IPS DF 4.7 (cell line): Measurements from ENCODE around the gene A3GALT2.
"Not testable (repeated sequence)": the region's sequence is repeated elsewhere in the genome, so short reads cannot be mapped to it uniquely, and the experiment has no call there.

Source experiments
- DNase-seq: peaks from one replicate; pipeline ENCODE4 v3.0.0-alpha.2; 2013; ENCODE audit warnings: low spot score; ENCODE audit errors: extremely low read depth

Gene A3GALT2

DNA sequence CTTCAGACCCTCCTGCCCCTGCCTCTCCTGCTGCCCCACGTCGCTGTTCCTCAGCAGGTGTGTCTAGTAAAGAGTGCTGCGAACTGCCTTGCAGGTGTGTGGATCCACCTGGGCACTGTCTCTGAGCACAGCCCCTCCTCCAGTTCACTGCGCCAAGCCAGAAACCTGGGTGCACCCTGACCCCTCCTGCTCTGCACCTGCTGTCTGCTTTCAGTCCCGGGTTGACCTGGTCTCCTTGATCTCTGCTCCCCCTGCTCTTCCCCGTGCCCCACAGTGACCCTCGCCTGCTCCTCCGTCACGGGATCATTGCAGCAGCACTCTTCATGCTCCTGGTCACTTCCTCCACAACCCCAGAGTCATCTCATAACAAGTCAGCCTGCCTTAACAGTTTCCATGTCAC lies 6.5 kb downstream of the A3GALT2 start:
- no peak for DNase-seq

DNA sequence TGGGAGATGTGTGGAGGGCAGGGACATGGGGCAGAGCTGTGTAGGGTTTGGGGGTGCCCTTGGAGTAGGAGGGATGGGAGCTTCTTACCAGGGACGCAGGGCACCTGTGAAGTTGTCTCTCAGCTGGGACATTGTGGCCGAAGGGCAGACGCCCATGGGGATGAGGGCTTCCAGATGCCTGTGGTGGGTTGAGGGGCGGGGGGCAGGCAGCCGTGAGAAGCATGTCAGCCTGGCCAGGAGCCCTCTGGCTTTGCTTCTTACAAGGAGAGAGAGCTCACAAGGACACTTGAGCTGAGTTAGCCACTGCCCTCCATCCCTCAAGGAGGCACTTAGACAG lies 8.5 kb downstream of the A3GALT2 start:
- DNase-seq, result no peak

DNA sequence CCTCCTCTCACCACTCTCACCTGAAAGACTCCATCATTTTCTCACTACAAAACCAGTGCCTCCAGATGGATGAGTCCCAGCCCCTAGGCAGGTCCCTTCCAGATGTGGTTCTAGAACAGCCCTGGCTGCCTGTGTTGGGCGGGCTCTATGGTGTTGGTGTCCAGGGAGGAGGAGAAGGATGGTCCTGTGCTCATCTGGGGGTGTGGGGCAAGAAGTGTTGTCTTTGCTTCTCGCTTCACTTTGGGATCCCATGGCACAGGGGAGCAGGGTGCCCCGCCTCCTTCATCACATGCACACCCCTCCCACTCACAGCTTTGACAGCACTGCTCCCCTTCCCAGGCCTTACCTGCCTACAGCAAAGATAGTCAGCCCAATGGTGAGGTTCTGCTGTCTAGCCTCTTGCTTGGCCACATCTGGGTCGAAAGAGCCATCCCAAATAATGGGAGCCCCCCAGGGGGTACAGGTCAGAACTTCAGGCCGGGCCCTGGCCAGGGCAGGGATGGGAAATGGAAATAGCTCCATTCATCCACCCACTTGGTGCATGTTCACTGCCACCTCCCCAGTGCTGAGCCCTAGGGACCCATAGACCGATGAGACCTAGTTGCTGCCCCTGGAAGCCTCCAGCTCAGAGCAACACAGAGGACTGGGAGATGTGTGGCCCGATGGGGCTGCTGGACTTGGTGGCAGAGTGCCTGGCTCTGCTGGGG lies 9.0 kb downstream of the A3GALT2 start:
- no peak for DNase-seq

DNA sequence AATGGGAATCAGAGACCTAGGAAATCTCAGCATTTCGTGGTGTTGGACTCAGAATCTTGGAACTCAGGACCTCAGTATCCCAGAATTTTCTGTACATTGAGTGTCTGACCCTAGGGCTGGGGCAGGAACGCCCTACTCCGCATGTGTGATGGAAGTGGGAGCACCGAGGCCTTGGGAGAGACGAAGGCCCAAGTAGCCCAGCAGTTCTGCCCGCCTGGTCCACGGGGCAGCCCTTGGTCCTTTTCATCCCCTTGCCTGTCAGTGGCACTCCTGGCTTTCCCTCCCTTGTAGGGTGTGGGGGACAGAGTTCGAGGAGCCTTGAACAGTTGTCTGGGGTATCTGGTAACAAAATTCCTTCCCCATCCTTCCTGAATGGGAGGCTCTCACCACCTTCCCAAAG lies 10.2 kb downstream of the A3GALT2 start:
- no peak for DNase-seq

DNA sequence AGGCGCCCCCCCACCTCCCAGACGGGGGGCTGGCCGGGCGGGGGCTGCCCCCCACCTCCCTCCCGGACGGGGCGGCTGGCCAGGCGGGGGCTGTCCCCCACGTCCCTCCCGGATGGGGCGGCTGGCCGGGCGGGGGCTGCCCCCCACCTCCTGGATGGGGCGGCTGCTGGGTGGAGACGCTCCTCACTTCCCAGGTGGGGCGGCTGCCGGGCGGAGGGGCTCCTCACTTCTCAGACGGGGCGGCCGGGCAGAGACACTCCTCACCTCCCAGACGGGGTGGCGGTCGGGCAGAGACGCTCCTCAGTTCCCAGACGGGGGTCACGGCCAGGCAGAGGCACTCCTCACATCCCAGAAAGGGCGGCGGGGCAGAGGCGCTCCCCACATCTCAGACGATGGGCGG lies 11.5 kb downstream of the A3GALT2 start:
- DNase-seq, result not testable (repeated sequence)

DNA sequence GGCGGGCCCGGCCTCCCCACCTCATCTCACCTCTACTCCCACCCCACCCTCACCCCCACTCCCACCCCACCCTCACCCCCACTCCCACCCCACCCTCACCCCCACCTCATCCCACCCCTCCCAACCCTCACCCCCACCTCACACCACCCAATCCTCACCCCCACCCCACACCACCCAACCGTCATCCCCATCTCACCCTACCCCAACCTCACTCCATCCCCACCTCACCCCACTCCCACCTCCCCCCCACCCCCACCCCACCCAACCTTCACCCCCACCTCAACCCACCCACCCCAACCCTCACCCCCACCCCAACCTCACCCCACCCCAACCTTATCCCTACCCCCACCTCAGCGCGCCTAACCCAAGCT lies 13.4 kb downstream of the A3GALT2 start:
- DNase-seq, result no peak

DNA sequence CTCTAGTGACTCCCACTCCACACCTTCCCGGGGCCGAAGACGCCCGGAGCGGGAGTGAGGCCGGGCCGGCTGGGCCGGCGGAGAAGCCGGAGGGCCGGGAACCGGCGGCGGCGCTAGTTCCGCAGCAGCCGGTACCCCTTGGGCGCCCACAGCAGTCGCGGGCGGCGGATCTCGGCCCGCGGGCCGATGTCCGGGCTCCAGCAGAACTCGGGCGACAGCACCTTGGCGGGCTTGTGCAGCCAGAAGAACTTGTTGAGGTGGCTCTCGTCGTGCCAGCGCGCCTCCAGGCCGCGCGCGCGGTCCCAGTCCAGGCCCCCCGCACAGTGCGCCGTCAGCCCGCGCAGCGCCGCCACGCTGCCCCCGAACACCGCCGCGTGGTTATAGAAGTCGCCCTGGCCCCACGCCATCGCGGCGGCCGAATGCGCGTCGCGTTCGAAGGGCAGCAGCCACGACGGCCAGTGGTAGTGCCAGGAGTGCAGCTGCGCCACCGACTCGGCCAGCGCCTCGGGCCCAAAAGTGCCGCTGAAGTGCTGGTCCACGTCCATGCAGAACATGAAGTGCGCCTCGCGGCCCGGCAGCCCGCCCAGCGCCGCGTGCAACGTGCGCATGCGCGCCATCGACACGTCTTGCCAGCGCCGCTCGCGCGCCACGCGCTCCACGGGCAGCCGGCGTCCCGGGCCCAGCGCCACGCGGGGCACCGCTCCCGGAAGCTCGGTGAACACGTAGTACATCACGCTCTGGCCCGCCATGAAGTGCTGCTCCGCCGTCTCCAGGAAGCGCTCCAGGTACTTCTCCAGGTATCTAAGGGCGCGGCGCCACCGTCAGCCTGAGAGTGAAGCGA lies 14.0 kb downstream of the A3GALT2 start:
- no peak for DNase-seq

DNA sequence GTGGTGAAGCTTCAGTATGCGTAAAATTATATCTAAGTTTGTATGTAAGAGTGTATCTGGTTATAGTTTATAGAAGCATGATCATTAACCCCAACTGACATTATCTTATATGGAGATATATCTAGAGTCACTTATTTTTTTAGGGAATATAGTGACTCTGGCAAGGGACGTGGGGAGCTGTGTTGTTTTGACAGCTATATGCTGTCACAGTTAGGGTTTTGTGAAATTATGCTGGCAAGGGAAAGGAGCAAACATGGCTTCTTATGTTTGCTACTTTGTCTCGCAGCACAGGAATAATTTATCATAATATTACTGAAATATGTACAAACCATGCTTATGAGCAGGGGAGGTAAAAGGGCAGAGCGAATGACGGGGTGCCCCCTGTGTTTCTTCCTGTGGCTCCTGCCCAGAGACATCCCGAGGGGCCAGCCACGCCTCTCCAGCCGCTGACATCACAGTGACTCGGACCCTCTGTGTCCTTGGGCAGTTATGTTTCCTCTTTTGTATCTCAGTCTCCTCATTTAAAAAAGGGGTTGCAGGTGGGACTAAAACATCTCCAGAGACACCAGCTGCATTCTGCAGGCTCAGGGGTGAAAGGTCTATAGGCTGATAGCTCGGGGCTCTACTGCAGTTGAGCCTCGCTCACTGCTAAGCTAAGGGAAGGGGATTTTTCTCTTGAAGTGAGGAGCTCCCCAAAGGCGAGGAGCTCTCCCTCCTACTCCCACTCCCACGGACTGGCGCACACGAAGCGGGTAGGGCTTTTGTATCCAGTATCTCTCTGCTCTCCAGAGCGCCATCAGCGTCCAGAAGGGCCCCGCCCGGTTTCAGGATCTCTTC lies 14.9 kb downstream of the A3GALT2 start:
- no peak for DNase-seq

DNA sequence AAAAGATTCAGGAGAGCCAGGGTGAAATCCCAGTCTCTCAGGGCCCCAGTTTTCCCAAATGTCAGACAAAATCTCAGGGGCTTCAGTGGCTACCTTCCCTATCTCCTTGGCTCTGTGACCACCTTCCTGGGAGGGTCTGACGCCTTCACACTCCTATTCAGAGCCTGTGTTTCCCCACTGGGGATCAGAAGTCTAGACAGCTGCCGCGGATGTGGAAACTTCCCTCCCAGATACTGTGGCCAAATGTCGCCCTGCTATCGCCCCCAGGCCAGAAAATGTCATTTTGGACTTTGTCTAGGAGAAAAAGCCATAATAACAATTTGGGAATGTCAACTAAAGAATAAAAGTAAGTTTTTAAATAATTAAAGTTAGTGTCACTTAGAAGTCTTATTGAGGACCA lies 15.9 kb downstream of the A3GALT2 start:
- DNase-seq, result no peak

DNA sequence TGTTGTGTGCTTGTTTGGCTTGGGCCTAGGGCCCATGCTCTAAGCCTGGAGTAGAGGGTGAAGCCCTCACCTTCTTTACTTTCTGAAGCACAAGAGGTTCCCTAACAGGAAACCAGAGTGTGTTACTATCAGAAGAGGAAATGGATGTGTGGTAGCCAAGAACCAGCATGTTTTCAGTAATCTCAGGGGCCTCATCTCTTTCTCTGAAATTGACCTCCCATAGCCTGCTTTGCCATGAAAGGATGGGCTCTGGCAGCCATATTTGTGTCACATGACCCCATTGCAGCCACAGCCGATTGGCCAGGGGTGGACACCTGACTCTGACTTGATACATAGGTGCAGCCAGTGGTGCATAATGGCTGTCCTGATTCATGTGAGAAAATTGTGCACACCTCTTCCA lies 18.6 kb downstream of the A3GALT2 start:
- no peak for DNase-seq

DNA sequence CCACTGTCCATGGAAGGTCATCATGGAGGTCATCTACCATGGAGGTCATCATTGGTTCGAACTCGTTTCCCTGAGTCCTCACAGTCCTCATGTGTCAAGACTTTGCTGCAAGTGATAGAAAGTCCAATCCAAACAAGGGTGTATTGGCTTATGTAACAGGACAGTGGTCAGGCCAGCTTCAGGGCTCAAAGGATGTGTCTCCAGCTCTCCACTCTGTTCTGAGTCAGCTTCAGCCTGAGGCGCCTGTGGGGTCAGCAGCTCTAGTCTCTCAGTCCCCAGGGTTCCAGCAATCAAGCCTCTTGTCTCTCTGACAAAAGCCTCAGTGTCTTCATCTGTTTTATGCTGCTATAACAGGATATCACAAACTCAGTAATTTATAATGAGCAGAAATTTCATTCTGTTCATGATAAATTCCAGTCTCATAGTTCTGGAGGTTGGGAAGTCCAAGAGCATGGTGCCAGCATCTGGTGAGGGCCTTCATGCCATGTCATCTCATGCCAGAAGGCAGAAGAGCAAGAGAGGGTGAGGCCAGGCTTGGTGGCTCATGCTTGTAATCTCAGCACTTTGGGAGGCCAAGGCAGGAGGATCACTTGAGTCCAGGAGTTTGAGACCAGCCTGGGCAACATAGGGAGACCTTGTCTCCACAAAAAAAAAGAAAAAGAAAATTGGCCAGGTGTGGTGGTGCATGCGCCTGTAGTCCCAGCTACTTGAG lies 19.5 kb downstream of the A3GALT2 start:
- DNase-seq, result no peak

DNA sequence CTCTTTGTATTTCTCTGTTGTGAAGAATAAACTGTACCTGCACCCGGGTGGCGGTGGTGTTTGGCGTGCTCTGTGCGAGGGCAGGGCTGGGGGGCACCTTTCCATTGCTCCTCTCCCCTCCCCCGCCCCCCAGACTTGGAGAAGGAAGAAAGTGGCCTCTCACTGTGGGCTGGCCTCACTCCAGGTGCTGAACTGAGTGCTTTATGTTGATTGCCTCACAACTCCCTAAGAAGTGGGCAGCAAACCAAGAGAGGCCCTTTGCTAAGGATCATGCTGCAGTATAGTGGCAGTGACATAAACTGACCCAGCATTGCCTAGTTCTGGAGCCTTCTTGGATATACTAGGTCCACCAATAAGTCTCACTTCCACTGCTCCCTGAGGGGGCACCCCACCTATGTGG lies 20.2 kb downstream of the A3GALT2 start:
- no peak for DNase-seq

DNA sequence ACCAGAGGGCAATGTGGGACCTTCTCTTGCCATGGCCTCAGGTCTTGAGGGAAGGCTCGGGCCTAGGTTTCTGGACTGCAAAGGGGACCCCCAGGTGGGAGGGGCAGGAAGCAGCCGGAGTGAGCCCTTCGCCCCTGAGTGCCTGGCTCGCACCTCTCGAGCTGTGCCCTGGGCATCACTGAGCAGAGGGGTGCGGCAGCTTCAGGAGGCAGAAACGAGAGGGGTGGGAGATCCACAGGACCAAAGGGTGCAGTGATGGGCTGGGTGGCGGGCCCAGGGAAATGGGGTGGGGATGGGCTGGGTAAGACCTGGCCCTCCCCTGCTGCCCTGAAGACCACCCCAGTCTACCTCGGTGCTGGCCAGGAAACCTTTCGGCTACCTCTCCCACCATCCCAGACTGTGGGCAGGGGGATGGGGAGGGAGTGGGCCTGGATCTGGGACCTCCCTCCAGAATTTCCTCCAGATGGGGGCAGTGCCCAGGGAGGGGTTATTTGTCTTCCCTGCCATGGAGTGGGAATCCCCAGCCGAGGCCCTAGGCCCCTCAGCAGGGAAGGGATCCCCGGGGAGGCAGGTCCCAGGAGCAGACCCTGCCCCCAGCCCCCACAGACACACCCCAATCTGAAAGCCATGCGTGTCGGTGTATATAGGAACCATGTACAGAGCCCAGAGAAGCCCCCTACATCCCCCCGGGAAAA lies 21.3 kb downstream of the A3GALT2 start:
- DNase-seq, result no peak

DNA sequence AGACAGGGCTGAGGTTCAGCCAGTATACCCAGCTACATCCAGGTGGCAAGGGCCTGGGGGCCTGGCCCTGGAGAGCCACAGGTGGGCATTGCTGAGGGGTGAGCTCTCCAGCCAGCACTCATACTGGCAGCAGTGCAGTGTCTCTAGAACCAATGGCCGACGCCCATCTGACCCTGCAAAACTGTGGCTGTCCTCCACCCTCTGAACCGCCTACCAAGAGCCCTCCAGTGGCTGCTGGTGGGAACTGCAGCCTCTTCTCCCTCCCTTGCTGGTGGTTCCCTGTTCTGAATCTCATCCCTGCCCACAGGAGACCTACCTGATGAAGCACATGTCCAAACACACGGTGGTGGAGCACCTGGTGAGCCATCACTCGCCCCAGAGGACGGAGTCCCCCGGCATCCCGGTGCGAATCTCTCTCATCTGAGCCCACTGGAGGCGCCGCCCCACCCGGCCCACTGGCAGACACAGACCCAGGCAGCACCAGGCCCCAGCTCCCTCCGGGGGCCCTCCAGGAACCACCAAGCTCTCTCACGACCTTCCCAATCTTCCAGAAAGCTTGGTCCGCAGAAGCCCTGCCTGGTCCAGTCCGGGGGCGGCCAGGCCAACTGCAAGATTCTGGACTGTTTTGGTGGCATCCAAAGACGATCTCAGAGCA lies 22.1 kb downstream of the A3GALT2 start:
- DNase-seq, result peak; percentile 30

DNA sequence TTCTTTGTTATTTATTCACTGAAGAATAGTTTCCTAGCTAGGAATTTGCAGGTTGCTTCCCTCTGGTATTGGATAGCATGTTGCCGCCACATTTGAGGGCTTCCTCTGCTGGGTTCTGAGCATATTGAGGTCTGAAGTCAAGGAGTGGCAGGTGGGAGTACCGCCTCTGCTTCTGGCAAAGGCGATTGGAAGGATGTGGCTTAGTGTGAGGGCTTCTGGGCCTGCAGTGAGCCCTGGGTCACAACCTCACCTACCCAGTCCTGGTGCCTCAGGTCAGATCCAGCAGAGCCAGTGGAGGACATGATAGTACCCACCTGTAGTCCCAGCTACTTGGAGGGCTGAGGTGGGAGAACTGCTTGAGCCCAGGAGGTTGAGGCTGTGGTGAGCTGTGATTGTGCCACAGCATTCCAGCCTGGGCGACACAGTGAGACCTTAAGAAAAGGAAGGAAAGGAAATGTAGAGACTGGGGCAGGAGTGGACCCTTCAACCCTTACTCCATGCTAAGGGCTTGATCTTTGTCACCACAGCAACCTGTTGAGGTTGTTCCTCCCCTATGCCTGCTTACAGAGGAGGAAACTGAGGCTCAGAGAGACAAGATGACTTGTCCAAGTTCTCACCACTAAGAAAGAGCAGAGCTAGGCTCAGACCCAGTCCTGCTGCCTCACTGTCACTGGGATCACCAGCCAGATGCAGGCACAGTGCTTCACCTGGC lies 22.8 kb downstream of the A3GALT2 start:
- no peak for DNase-seq

DNA sequence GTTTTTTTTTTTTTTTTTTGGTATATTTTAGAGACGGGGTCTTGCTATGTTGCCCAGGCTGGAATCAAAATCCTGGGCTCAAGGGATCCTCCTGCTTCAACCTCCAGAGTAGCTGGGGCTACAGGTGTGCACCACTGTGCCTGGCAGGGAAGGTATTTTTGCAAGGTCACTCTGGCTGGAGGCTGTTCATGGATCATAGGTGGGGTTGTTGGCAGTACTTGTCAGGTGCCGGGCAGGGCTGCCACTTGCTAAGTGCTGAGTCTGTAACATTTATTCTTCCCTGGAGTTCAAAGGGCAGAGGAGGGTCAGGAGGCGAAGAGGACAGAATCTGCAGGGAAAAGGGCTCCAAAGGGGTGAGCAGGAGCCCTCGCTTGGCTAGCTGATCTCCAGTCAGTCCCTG lies 24.1 kb downstream of the A3GALT2 start:
- DNase-seq, result no peak

DNA sequence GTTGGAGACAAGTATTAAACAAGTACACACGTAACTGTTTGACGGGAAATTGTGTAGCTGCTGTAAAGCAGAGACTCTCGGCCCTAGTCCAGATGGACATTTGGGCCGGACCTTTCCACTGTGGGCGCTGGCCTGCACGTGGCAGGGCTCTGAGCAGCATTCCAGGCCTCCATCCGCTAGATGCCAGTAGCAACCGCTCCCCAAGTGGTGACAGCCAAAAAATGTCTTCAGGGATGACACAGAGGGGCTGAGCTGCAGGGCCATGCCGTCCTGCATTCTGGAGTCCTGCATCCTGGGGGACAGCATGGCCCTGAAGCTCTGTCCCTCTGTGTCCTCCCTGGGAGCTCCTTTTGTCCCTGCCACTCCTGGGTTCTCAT lies 24.8 kb downstream of the A3GALT2 start:
- DNase-seq, result no peak

DNA sequence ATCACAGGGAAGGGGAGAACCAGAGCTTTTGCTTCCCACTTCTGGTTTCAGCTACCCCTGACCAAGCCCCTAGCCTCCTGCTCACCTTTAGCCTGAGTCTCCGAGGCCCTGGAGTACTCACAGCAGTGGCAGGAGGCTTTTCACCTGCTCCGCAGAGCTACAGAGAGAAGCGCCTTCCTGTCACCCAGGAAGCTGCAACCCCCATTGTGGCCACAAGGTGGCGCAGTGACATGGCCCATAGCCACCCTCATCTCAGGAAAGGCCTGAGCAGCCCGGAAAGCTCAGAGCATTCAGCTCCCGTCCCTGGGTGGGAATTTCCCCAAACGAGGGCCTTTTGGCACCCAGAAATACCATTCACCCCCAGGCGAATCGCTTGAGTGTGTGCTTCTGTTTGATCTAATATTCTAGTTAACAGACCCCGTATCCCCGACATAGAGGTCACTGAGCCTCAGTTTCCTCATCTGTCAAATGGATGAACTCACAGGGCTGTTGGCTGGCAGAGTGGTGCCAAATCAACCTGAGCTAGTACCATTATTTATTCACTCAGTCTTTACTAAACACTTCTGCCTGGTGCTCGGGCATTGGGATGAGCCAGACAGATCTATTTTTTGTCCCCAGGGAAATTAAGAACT lies 25.3 kb downstream of the A3GALT2 start:
- DNase-seq, result peak; percentile 80

DNA sequence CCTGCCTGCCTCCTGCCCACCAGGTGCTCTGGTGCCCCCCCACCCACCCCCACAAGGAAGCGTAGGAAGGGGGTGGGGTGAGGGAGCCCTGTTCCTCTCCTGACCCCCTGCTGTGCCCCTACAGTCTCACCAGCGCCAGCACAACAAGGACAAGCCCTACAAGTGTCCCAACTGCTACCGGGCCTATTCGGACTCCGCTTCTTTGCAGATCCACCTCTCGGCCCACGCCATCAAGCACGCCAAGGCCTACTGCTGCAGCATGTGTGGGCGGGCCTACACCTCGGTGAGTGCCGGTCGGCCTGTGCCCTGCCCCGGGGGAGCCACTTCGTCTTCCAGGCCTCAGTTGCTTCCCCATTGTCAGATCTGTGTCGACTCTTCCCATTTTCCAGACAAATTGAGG lies 25.9 kb downstream of the A3GALT2 start:
- DNase-seq, result no peak
